GM10847 (cell line): ENCODE results near the gene CDSN.

ENCODE experiments used
- POLR2A ChIP-seq: IDR thresholded peaks from 2 replicates; pipeline ENCODE4 v1.6.1; 2011; ENCODE audit not compliant: insufficient read length; ENCODE audit errors: extremely low read depth

The CDSN gene

DNA sequence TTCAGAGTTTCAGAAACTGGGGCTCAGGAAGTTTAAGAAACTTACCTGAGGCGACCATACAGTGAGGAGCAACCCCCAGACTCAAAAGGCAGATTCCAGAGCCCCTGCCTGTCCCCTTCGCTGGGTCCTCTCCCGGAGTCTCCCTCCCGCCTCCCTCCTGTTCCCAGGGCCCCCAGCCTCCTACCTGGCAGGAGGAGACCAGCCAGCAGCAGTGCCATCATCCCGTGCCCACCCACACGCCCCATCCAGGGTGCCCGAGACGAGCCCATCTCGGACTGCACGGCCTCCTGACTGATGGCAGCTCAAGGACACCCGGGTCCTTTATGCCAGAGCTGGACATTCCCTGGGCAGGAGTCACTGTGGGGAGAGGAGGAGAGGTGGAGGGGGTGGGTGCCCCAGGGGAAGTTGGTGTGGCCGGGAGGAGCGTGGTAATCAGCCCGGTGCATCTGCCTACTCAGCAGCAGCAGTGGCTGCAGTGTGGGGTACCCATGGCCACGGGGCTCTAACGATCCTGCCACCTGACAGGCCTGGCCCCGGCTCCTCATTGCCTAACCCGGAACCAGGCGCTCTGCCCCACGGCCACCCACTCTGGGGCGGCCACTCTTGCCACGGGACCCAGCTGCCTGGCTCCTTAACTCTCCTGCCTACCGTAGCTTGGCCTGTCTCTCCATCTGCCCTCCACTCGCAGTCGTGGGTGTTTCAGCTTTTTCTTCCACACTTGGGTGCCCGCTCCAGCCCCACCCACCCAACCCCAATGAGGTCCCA, at the start of gene CDSN:
Gene CDSN, minus strand, starts transcription at position 296 of the 765 bp plus-strand sequence. Its CDS starts 27 bp downstream, at position 269.
- TF ChIP-seq POLR2A: no peak

GRCh38 chr6:31169123-31169857, 49.0 kb upstream of the CDSN start:
- TF ChIP-seq POLR2A: no peak

GRCh38 chr6:31168606-31169005, 48.4 kb upstream of the CDSN start:
- no peak for TF ChIP-seq POLR2A

DNA sequence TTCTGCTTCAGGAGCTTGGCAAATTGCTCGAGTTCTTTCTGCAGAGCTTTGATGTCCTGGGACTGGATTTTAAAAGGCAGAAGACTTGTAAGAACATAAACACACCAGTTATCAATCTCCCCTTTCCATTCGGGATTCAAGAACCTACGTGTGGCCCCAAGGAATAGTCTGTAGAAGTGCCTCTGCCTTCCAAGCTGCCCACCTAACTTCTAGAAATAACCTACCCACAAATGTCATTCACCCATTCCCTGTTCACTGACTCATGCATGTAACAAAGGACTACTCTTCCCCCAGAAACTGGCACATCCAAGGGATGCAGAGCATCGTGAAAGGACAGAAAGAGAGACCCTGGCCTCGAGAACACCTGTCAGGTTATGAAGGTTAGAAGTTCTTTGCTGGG, 45.7 kb upstream of the CDSN start:
- TF ChIP-seq POLR2A: no peak

- TF ChIP-seq POLR2A: no peak
These were observed 43.7 kb upstream of the CDSN start for GRCh38 chr6:31163922-31164321.

DNA sequence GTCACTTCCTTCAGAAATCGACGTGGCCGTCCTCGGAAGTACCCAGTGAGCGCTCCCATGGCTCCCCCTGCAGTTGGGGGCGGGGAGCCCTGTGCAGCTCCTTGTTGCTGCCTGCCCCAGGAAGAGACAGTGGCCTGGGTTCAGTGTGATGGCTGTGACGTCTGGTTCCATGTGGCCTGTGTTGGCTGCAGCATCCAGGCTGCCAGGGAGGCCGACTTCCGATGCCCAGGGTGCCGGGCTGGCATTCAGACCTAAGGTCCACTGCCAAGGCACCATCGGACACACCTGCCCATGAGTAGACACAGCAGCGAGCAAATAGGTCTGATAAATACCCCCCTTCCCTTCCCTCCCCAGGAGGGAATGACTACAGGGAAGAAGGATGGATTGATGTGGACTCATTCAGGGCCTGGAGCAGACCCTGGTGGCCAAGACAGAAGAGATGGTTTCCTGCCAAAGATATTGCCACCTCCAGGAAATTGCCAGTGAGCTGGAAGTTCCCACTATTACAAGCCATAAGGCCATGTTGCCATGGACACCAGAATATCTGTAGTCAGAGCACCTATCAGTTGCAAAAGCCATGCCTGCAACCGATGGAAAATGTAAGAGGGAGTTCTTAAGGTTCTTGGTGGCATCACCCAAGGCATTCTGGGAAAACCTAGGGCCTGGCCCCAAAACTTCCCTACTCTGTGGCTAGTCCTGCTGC, 42.4 kb upstream of the CDSN start:
- no peak for TF ChIP-seq POLR2A

DNA sequence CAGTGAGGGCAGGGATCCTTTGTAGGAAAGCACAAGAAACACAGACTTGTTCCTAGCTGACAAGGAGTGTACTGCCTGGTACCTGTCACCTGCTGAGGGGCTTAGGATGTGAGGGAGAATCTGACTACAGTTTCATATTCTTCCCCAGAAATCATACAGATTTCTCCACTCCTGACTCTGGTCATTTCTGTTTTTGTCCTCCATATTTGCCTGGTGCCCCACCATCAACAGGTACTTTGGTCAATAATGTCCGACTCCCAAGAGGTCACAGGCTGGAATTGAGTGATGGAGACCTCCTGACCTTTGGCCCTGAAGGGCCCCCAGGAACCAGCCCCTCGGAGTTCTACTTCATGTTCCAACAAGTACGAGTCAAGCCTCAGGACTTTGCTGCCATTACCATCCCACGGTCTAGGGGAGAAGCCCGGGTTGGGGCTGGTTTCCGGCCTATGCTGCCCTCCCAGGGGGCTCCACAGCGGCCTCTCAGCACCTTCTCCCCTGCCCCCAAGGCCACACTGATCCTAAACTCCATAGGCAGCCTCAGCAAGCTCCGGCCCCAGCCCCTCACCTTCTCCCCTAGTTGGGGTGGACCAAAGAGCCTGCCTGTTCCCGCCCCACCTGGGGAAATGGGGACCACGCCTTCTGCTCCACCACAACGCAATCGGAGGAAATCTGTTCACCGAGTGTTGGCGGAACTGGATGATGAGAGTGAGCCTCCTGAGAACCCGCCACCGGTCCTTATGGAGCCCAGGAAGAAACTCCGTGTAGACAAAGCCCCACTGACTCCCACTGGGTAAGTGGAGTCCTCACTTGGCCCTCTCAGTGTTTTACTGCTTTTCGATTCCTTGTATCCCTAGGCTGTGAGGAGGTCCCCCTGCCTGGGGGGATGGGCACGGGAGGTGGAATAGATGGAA, 41.2 kb upstream of the CDSN start:
- no peak for TF ChIP-seq POLR2A

GRCh38 chr6:31158863-31159855, 38.9 kb upstream of the CDSN start:
- TF ChIP-seq POLR2A: no peak

DNA sequence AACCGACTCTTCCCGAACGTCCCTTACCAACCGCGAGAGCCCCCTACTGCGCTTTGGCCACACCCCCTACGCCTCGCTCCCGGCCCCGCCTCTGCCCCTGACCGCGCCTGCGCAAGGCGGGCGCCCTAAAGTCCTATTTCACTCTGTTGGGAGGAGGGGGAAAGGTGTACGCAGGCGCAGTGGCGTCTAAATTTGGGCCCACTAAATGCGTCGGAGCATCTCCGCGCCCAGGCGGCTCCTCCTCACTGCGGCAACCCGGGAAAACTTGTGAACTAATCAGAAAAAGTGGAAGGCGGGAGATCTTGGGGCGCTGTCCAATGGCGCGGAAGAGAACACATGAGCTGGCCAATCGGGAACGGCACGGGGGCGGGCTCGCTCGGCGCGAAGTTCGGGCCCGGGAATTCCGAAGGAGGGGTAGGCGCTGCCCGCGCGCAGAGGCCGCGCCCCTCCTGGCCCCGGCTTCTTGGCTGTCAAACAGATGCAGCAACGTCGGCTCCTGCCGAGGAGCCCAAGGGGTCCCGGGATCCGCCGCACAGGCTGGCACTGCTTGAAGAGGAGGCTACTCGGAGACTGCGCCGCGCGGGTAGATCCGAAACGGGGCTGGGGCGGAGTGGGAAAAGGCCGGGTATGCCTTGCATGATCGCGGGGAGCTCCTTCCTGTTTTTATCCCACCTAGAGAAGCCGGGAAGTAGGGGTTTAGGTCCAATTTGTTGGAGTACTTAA, 38.1 kb upstream of the CDSN start, which contains the start of gene TCF19:
Gene TCF19, plus strand, starts transcription at position 450 of the 723 bp plus-strand sequence. CDS start 881 bp downstream, outside the sequence.
- TF ChIP-seq POLR2A: peak; percentile 23

DNA sequence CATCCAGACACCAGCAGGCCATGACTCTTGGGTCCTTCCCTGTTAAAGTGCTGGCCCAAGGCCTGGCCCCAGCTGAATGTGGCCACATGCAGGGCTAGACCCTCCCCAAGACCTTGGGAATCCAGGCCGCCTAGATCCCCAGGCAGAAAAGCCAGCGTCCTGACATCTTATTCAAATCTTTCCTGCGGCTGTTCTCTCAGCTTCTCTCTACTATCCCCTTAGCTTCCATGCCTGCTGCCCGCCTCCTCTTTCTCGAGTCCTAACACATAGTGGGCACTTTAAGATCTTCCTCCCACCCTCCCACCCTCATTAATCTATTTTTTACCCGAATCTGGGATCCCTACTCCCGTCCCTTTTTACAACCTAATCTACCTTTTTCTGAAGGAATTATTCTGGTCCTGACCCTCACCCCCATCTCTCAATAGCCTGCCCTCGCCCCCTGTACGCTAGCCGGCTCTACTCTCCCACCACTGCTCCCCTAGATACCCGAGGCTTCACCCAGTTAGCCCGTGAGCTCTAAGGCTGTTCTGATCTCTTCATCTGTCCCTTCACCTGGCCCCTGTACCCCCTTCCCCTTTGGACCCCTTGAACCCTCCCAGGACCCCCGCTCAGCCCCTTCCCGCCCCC, 37.4 kb upstream of the CDSN start, which contains the start of gene CCHCR1:
Gene CCHCR1, minus strand, starts transcription at position 290 of the 627 bp plus-strand sequence. Its CDS starts 202 bp downstream, at position 88.
- TF ChIP-seq POLR2A: no peak

DNA sequence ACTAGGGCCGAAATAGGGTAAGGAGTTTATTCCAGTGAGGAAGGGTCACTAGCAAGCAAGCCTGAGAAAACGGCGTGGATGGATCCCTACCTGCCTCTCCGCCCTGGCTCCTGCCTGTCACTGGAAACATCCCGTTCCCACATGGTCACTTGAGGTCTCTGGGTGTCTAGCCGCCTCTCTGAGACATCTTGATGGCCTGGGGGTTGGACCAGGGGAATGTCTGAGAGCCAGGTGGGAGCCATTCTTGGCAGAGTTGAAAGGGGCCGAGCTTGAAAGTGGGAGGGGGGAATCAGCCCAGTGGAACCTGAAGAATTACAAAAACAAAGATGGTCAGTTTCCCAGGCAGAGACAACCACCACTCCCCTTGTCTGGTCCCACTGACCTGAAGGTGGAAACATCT, 36.4 kb upstream of the CDSN start:
- no peak for TF ChIP-seq POLR2A

DNA sequence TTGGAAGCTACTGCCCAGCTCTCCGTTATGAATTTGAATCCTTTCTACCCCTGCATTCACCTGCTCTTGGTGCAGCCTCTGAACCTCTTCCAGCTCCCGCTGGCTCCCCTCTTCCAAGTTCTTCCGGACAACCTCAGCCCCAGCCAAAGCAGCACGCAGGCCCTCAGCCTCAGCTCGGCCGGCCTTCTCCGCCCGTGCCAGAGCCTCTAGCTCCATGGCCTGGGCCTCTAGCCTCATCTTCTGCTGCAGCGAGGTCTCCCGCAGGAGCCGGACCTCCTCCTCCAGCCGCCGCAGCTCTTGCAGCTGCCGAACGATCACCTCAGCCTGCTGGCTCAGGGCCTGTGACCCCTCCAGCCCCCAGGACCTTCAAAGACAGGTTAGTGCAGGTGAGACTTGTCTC, 34.2 kb upstream of the CDSN start:
- TF ChIP-seq POLR2A: no peak
